Fibroblast of pulmonary artery (primary cell): ENCODE data around the gene VCX3A.
"Not testable (repeated sequence)": the region's sequence is repeated elsewhere in the genome, so short reads cannot be mapped to it uniquely, and the experiment has no call there.

Source experiments
- DNase-seq: peaks from one replicate; pipeline ENCODE4 v3.0.0-alpha.2; 2010; ENCODE audit warnings: low read depth
- H3K4me3 ChIP-seq: replicated peaks from 2 replicates; pipeline ENCODE4 v1.5.1; 2011; ENCODE audit warnings: low read depth, mild to moderate bottlenecking, control low read depth, low read length, moderate library complexity
- CTCF ChIP-seq: IDR thresholded peaks from 2 replicates; pipeline ENCODE4 v1.5.1; 2011; ENCODE audit warnings: mild to moderate bottlenecking, control low read depth, low read length, inconsistent platforms; ENCODE audit errors: missing control alignments

VCX3A gene

GRCh38 chrX:6535018-6535417 lies at the start of gene VCX3A:
VCX3A (minus strand) TSS chrX:6535118; CDS start chrX:6534497, 621 bp downstream.
- not testable (repeated sequence) for DNase-seq, H3K4me3 ChIP-seq

GRCh38 chrX:6574762-6575161 lies 39.8 kb upstream of the VCX3A start:
- no peak for DNase-seq

GRCh38 chrX:6568031-6568430 lies 33.1 kb upstream of the VCX3A start:
- no peak overlapping the region for H3K4me3 ChIP-seq
- no peak for TF ChIP-seq CTCF
- no peak for DNase-seq

More at GRCh38 chrX:6574762-6575161, 39.8 kb upstream of the VCX3A start:
- no peak for TF ChIP-seq CTCF
- no peak overlapping the region for H3K4me3 ChIP-seq

- H3K4me3 ChIP-seq, result no peak overlapping the region
- no peak for TF ChIP-seq CTCF
- no peak for DNase-seq
These were observed 24.1 kb upstream of the VCX3A start for GRCh38 chrX:6558979-6559378.

GRCh38 chrX:6557690-6558089 lies 22.8 kb upstream of the VCX3A start:
- no peak for TF ChIP-seq CTCF
- H3K4me3 ChIP-seq, result no peak overlapping the region
- DNase-seq, result no peak

GRCh38 chrX:6550999-6551398 lies 16.1 kb upstream of the VCX3A start:
- no peak for DNase-seq
- TF ChIP-seq CTCF, result no peak
- no peak overlapping the region for H3K4me3 ChIP-seq

- TF ChIP-seq CTCF, result no peak
- no peak overlapping the region for H3K4me3 ChIP-seq
- no peak for DNase-seq
These were observed 10.8 kb upstream of the VCX3A start for GRCh38 chrX:6545712-6546111.
